GM11168 (cell line): ENCODE data around the gene NOS2.
"Not testable (repeated sequence)": the region's sequence is repeated elsewhere in the genome, so short reads cannot be mapped to it uniquely, and the experiment has no call there.

Experiments
- in situ Hi-C: fragments of 300-500 bp; cut with MboI; formaldehyde crosslinking; loops from one replicate; pipeline ENCODE4 v1.12.0; 2022; ENCODE audit warnings: low sequenced_read_pairs; ENCODE audit not compliant: unreplicated experiment

Gene NOS2

GRCh38 chr17:27800522-27800921, at the start of gene NOS2:
NOS2 (minus strand) TSS chr17:27800529; CDS start chr17:27798809, 1,720 bp downstream.
- in situ Hi-C loops = no loop called here

GRCh38 chr17:27849474-27850185, 49.3 kb upstream of the NOS2 start:
- in situ Hi-C loops = no loop called here

- in situ Hi-C loops = no loop called here
Observed at GRCh38 chr17:27848931-27849330, 48.6 kb upstream of the NOS2 start.

GRCh38 chr17:27846808-27847307, 46.5 kb upstream of the NOS2 start:
- in situ Hi-C loops = not testable (repeated sequence)

- in situ Hi-C loops = no loop called here
Observed at GRCh38 chr17:27846042-27846655, 45.8 kb upstream of the NOS2 start.

DNA sequence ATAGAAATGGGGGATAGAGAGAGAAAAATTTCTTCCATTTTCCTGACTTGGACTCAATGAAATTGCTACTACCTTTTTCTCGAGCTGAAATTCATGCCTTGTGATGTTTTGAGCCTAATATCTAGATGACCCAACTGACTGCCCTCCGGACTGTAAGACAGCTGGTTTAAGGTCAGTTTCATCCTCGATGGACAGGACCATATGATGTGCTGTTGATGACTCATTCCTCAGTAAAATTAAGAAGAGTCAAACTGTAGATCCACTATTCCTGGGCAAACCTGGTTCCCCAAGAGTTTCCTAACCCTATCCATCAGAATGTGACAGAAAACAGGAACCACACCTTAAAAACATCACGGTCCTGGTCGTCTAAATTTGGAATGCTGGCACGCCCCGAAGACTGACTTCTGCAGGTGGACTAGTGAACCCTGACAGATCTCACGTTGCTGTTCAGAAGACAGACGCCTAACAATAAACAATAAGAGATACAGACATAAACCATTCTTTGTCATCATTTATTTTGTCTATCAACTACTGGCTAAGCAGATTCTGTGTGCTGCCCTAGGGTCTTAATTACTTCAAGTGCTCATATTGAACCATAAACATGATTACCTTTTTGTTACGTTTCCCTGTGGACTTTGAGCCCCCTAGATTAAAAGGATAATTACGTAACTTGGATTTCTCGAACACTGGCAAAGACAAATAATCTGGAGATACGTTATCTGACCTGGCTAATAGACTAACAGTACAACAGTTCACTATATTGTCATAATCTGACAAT, 45.1 kb upstream of the NOS2 start:
- in situ Hi-C loops = no loop called here

- in situ Hi-C loops = no loop called here
Observed at GRCh38 chr17:27840688-27841087, 40.4 kb upstream of the NOS2 start.

- in situ Hi-C loops = not testable (repeated sequence)
Observed at GRCh38 chr17:27840406-27840678, 40.0 kb upstream of the NOS2 start.

- in situ Hi-C loops = not testable (repeated sequence)
Observed at GRCh38 chr17:27839571-27840405, 39.5 kb upstream of the NOS2 start.

- in situ Hi-C loops = not testable (repeated sequence)
Observed at GRCh38 chr17:27838607-27839006, 38.3 kb upstream of the NOS2 start.

DNA sequence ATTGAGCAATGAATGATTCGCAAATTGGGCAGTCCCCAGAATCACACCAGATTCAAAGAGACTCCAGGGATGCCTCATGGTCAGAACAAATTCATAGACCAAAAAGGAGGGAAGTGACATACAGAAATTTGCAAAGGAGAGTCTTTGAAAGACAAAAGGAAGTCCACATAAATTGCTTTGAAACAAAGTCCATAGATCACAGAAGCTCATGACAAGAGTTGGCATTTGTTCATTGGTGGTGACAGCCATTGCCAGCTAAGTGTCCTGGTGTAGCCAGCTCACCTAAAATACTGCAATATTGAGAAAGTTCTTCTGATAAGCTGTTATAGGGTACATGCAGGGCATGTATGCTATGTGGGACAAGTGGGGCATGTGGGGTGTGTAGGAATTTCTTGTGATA, 37.4 kb upstream of the NOS2 start:
- in situ Hi-C loops = not testable (repeated sequence)

DNA sequence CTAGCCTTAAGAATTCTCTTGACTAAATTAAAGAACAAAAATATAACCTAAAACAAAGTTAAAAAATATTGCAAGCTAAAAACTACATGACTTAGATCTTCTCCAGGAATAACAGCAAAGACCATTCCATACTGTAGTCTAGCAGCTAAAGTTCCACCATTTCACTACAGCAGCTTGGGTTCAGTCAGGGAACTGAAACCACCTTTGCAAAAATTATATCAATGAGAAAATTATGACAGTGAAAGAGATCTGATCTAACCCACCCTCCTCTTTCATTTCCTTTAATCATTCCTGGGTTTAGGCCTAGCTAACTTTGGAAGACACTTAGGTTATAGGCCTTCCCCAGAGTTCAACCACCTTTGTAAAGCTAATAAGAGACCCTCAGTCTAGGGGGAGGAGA, 36.3 kb upstream of the NOS2 start:
- in situ Hi-C loops = no loop called here

GRCh38 chr17:27834571-27834970, 34.2 kb upstream of the NOS2 start:
- in situ Hi-C loops = no loop called here

- in situ Hi-C loops = no loop called here
Observed at GRCh38 chr17:27832831-27833230, 32.5 kb upstream of the NOS2 start.

DNA sequence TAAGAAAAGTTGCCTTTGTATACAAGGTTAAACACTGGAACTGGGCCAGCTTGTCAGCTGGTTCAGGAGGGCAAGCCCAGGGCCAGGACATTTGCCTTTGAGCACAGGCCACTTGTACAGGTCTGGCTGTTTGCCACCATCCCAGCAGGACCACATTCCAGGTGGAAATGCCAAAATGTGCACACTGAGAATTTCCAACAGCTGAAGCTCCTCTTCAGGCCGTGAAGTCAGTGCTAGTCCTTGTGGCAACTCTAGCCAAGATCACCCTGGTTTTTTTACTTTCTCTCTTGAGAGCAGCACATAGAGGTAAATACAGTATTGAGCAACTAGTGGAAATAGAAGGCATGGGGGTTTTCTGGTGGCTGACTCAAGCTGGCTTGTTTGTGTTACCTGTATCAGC, 29.6 kb upstream of the NOS2 start:
- in situ Hi-C loops = not testable (repeated sequence)

DNA sequence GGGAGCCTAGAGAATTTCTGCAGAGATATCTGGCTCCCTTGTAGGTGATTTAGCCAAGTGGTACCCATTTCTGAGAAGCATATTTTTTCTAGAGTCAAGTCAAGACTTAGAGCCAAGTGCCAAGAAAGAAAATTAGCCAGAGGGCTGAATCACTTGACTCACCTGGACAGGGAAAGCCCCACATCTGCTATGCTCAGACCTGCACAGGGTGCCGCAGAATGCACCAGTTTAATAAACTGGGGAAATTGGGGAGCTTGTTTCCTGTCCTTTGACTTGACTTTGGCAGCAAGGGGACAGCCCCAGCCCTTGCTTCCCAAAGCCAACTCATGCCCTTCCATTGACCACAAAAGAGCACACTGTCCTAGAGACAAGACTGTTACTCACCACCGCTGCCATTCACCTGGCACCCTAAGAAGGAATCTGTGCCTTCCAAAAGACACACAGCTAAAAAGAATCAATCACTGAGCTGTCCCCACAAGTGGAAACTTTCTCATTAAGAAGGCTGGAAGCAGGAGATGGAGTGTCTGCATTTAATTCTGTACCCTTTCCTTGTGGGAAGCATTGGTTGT, 28.9 kb upstream of the NOS2 start:
- in situ Hi-C loops = not testable (repeated sequence)

GRCh38 chr17:27825459-27825858, 25.1 kb upstream of the NOS2 start:
- in situ Hi-C loops = no loop called here

- in situ Hi-C loops = no loop called here
Observed at GRCh38 chr17:27824745-27825144, 24.4 kb upstream of the NOS2 start.

DNA sequence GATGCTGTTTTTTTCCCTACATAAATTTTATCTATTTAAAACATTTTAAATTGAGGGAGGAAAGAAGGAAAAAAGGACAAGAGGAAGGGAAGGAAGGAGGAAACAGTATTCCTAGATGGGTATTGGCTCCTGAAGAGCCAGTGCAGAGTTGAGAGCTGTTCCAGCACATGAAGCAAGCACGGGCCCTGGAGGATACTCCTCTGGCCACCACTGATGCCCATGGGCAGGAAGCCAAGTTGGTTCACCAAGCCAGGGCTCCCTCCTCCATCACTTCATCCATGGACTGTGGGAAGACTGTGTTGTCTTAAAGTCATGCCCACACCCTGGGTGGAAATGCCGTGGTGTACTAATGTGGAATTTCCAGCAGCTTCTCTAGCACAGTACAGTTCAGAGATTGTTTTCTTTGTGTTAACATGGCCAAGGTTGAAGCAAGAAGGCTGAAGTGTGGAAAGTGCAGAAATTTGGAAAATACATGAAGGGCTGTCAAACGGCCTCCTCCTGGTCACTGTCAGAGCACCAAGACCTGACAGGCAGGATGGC, 23.9 kb upstream of the NOS2 start:
- in situ Hi-C loops = no loop called here

GRCh38 chr17:27822108-27822507, 21.8 kb upstream of the NOS2 start:
- in situ Hi-C loops = not testable (repeated sequence)
